HepG2 (cell line): Measurements from ENCODE around the gene AARS2. TPM values are rescaled to one million over a fixed set of nuclear protein-coding genes. Genes with fewer than 3 reads are reported as not detected.
A peak's percentile ranks its signal among the peaks of the same experiment; 100 is the strongest.

ENCODE experiments used
- CHCHD3 ChIP-seq: sonication (generic); formaldehyde crosslinking; IDR thresholded peaks from 2 replicates; pipeline ENCODE4 v1.8.0; 2022; ENCODE audit warnings: mild to moderate bottlenecking, missing genetic modification reagents, moderate library complexity
- FOSL2 ChIP-seq: sonication (generic); formaldehyde crosslinking; IDR thresholded peaks from 2 replicates; pipeline ENCODE4 v1.4.0; 2020; ENCODE audit warnings: missing genetic modification reagents
- MIER2 ChIP-seq: IDR thresholded peaks from 2 replicates; pipeline ENCODE4 v1.6.1; 2016; ENCODE audit warnings: missing biosample characterization, missing genetic modification reagents
- MXI1 ChIP-seq: IDR thresholded peaks from 3 replicates; pipeline ENCODE4 v1.6.1; 2012; ENCODE audit warnings: low read depth, low read length, inconsistent platforms, borderline replicate concordance
- NONO ChIP-seq, 2 experiments: fragments of 450-650 bp in 1 of 2; sonication (generic) in 1 of 2; formaldehyde crosslinking in 1 of 2; IDR thresholded peaks in 1 of 2; conservative IDR thresholded peaks in 1 of 2; 2 replicates each; pipeline versions ENCODE4 v1.6.1 to v1.8.0; 2017 to 2022; ENCODE audit warnings: mild to moderate bottlenecking in 1 of 2, missing genetic modification reagents in 1 of 2, moderate library complexity in 1 of 2
- PHF8 ChIP-seq: sonication (generic); formaldehyde crosslinking; IDR thresholded peaks from 2 replicates; pipeline ENCODE4 v1.5.0; 2020; ENCODE audit warnings: missing genetic modification reagents
- SIX1 ChIP-seq: sonication (generic); formaldehyde crosslinking; IDR thresholded peaks from 2 replicates; pipeline ENCODE4 v1.4.0; 2020; ENCODE audit warnings: missing genetic modification reagents, borderline replicate concordance
- SRSF1 ChIP-seq: fragments of 200-400 bp; formaldehyde crosslinking; optimal IDR thresholded peaks from 2 replicates; pipeline ENCODE3; 2017; ENCODE audit warnings: mild to moderate bottlenecking, low read depth, low read length, moderate library complexity
- TP53 ChIP-seq: sonication (generic); formaldehyde crosslinking; conservative IDR thresholded peaks from 2 replicates; pipeline ENCODE4 v1.4.0; 2020; ENCODE audit warnings: missing genetic modification reagents
- ZMYM4 ChIP-seq: sonication (generic); formaldehyde crosslinking; IDR thresholded peaks from 2 replicates; pipeline ENCODE4 v1.8.1; 2023; ENCODE audit warnings: mild to moderate bottlenecking, missing genetic modification reagents
- ZNF460 ChIP-seq: sonication (generic); formaldehyde crosslinking; IDR thresholded peaks from 2 replicates; pipeline ENCODE4 v1.5.1; 2020; ENCODE audit warnings: missing genetic modification reagents, mild to moderate bottlenecking, borderline replicate concordance
- ZNF556 ChIP-seq: sonication (generic); formaldehyde crosslinking; IDR thresholded peaks from 2 replicates; pipeline ENCODE4 v1.4.0; 2020; ENCODE audit warnings: mild to moderate bottlenecking, missing genetic modification reagents, borderline replicate concordance
- ZNF883 ChIP-seq: sonication (generic); formaldehyde crosslinking; IDR thresholded peaks from 2 replicates; pipeline ENCODE4 v1.5.1; 2020; ENCODE audit warnings: mild to moderate bottlenecking, missing genetic modification reagents; ENCODE audit errors: not compliant biosample characterization
- polyA plus RNA-seq, 8 experiments: library from polyadenylated mRNA; depleted of rRNA in 3 of 8; stranded (reverse) in 7 of 8; unstranded in 1 of 8; fragments of >200 nt; fragmentation: Illumina TruSeq in 4 of 8; extraction: Trizol in 4 of 8; gene quantifications; 2 replicates each; pipeline versions ENCODE4 v1.2.1 to v1.2.3, GENCODE V29; 2011 to 2016; ENCODE audit warnings: low read depth in 4 of 8, missing spikeins in 1 of 8, mixed read lengths in 1 of 8; ENCODE audit not compliant: insufficient read depth in 1 of 8
- total RNA-seq, 5 experiments: library from RNA; depleted of rRNA; stranded (reverse); fragments of >200 nt; fragmentation: Illumina TruSeq; extraction: Trizol; gene quantifications; 2 replicates each; pipeline ENCODE4 v1.2.3, GENCODE V29; 2016; ENCODE audit warnings: low read depth in 1 of 5
- TF ChIP-seq, protein P1 (sequence below): sonication (generic); formaldehyde crosslinking; IDR thresholded peaks from 2 replicates; pipeline ENCODE4 v1.4.0; 2020; ENCODE audit warnings: mild to moderate bottlenecking, missing genetic modification reagents, borderline replicate concordance
- TF ChIP-seq, protein P2 (sequence below): sonication (generic); formaldehyde crosslinking; conservative IDR thresholded peaks from 2 replicates; pipeline ENCODE4 v1.4.0; 2020; ENCODE audit warnings: missing genetic modification reagents
- TF ChIP-seq, protein P3 (sequence below): sonication (generic); formaldehyde crosslinking; IDR thresholded peaks from 2 replicates; pipeline ENCODE4 v1.4.0; 2020; ENCODE audit warnings: missing genetic modification reagents
- TF ChIP-seq, protein P4 (sequence below): conservative IDR thresholded peaks from 2 replicates; pipeline ENCODE4 v1.6.1; 2018; ENCODE audit warnings: missing genetic modification reagents
- TF ChIP-seq, protein P5 (sequence below): sonication (generic); formaldehyde crosslinking; IDR thresholded peaks from 2 replicates; pipeline ENCODE4 v1.5.0; 2020; ENCODE audit warnings: missing genetic modification reagents
- TF ChIP-seq, protein P6 (sequence below): sonication (generic); formaldehyde crosslinking; IDR thresholded peaks from 2 replicates; pipeline ENCODE4 v1.5.0; 2020; ENCODE audit warnings: missing genetic modification reagents

The AARS2 gene
- total and polyA plus RNA-seq, 2 of the 13 experiments (the other 11 are each of a cell fraction or from before 2014, with no cell fraction given), result 7.5 to 24.1 TPM

DNA sequence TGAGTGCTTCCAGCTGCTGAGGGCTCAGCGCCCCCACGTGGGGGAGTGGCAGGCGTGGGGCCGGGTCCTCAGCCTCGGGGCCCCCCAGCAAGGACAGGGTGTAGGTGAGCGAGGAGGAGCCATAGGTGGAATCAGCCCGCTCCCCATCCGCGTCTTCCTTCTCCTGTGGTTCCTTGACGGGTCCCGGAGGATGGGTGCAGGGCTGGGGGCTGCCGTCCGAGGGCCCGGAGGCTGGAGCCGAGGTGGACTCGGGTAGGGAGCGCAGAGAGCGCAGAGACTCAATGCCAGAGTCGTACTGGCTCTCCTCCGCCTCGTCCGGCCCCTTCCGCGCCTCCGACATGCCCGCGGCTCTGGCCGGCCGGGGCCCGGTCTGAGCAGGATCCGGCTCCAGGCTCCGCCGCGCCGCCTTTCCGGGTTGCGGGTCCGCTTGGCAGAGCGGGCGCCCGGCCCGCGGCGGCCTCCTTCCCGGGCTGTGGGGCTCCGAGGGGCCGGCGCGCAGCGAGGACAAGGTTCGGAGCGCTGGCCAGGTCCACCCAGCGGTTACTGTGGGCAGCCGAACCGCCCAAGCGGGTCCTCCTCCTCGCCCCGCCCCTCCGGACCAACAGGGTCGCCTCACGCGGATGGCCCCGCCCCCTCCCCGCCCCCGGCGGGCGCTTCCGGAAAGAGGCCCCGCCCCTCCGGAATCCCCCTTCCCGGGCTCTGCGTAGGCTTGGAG lies 48.0 kb downstream of the AARS2 start, which contains the start of gene NFKBIE (continued):
- TF ChIP-seq, protein P1, sequence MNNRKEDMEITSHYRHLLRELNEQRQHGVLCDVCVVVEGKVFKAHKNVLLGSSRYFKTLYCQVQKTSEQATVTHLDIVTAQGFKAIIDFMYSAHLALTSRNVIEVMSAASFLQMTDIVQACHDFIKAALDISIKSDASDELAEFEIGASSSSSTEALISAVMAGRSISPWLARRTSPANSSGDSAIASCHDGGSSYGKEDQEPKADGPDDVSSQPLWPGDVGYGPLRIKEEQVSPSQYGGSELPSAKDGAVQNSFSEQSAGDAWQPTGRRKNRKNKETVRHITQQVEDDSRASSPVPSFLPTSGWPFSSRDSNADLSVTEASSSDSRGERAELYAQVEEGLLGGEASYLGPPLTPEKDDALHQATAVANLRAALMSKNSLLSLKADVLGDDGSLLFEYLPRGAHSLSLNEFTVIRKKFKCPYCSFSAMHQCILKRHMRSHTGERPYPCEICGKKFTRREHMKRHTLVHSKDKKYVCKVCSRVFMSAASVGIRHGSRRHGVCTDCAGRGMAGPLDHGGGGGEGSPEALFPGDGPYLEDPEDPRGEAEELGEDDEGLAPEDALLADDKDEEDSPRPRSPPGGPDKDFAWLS (CRISPR knock-in tag), result no peak
- TF ChIP-seq TP53 (no peak), ZNF460 (CRISPR knock-in tag) (no peak), ZNF556 (peak; percentile 85; the same call in 1 of the 2 replicates), MXI1 (peak; percentile 56; the same call in 1 of the 3 replicates), ZMYM4 (CRISPR knock-in tag) (peak; percentile 67), MIER2 (CRISPR knock-in tag) (0 out of 2 replicates have a peak, but pooled peaks have one; percentile 40), ZNF883 (CRISPR knock-in tag) (peak; percentile 71), SIX1 (CRISPR knock-in tag) (no peak), FOSL2 (peak; percentile 30; the same call in 1 of the 2 replicates), PHF8 (CRISPR knock-in tag) (peak; percentile 62), NONO (IDR thresholded peaks at IDR 0.05) (no peak), NONO (CRISPR knock-in tag; conservative IDR thresholded peaks at IDR 0.05) (peak; percentile 66), CHCHD3 (CRISPR knock-in tag) (peak; percentile 95), SRSF1 (peak; percentile 98)
- TF ChIP-seq, protein P2, sequence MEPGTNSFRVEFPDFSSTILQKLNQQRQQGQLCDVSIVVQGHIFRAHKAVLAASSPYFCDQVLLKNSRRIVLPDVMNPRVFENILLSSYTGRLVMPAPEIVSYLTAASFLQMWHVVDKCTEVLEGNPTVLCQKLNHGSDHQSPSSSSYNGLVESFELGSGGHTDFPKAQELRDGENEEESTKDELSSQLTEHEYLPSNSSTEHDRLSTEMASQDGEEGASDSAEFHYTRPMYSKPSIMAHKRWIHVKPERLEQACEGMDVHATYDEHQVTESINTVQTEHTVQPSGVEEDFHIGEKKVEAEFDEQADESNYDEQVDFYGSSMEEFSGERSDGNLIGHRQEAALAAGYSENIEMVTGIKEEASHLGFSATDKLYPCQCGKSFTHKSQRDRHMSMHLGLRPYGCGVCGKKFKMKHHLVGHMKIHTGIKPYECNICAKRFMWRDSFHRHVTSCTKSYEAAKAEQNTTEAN (CRISPR knock-in tag), result peak; percentile 39; the same call in 1 of the 2 replicates
- TF ChIP-seq, protein P3, sequence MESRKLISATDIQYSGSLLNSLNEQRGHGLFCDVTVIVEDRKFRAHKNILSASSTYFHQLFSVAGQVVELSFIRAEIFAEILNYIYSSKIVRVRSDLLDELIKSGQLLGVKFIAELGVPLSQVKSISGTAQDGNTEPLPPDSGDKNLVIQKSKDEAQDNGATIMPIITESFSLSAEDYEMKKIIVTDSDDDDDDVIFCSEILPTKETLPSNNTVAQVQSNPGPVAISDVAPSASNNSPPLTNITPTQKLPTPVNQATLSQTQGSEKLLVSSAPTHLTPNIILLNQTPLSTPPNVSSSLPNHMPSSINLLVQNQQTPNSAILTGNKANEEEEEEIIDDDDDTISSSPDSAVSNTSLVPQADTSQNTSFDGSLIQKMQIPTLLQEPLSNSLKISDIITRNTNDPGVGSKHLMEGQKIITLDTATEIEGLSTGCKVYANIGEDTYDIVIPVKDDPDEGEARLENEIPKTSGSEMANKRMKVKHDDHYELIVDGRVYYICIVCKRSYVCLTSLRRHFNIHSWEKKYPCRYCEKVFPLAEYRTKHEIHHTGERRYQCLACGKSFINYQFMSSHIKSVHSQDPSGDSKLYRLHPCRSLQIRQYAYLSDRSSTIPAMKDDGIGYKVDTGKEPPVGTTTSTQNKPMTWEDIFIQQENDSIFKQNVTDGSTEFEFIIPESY (CRISPR knock-in tag), result peak; percentile 15; the same call in 1 of the 2 replicates
- TF ChIP-seq, protein P4, sequence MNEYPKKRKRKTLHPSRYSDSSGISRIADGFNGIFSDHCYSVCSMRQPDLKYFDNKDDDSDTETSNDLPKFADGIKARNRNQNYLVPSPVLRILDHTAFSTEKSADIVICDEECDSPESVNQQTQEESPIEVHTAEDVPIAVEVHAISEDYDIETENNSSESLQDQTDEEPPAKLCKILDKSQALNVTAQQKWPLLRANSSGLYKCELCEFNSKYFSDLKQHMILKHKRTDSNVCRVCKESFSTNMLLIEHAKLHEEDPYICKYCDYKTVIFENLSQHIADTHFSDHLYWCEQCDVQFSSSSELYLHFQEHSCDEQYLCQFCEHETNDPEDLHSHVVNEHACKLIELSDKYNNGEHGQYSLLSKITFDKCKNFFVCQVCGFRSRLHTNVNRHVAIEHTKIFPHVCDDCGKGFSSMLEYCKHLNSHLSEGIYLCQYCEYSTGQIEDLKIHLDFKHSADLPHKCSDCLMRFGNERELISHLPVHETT (CRISPR knock-in tag), result 0 out of 2 replicates have a peak, but pooled peaks have one; percentile 23
- TF ChIP-seq, protein P5, sequence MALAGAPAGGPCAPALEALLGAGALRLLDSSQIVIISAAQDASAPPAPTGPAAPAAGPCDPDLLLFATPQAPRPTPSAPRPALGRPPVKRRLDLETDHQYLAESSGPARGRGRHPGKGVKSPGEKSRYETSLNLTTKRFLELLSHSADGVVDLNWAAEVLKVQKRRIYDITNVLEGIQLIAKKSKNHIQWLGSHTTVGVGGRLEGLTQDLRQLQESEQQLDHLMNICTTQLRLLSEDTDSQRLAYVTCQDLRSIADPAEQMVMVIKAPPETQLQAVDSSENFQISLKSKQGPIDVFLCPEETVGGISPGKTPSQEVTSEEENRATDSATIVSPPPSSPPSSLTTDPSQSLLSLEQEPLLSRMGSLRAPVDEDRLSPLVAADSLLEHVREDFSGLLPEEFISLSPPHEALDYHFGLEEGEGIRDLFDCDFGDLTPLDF, result no peak
- TF ChIP-seq, protein P6, sequence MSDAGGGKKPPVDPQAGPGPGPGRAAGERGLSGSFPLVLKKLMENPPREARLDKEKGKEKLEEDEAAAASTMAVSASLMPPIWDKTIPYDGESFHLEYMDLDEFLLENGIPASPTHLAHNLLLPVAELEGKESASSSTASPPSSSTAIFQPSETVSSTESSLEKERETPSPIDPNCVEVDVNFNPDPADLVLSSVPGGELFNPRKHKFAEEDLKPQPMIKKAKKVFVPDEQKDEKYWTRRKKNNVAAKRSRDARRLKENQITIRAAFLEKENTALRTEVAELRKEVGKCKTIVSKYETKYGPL (CRISPR knock-in tag), result no peak
